HG02943 (cell line): ENCODE measurements around the gene MOV10L1.

ENCODE experiments used
- ATAC-seq: cut with Tn5 transposase; IDR thresholded peaks from one replicate; pipeline ENCODE4 v1.9.1; 2021; ENCODE audit warnings: mild to moderate bottlenecking, low read depth, moderate library complexity; ENCODE audit not compliant: unreplicated experiment

The MOV10L1 gene

DNA sequence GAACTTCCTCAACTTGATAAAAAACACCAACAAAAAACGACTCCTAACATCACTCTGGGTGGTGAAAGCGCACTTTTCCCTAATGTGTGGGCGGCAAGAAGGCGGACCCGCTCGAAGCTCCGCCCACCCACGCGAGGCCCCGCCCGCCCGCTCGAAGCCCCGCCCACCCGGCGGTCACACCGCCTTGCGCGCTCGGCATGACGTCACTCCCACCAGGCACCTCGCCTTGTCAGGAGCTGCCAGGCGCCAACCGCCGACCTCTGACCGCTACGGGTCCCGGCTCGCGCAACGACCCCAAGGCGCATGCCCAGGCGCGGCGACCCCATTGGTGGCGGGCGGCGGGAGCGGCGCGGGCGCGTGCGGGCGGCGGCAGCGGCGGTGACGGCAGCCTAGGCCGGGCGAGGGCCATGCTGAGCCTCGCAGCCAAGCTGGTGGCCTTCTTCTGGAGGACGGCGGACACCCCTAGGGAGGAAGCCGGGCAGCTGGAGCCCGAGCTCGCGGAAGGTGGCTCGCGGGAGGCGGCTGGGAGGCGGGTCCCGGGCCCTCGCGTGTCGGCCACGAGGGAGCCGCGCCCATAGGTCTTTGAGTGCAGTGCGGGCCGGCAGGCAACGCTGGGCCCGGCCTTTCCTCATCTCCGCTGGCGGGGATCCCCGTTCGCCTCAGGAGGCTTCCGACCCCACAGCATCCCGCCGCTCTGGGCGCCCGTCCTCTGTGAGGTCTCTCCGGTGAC, at the start of gene MOV10L1:
MOV10L1 (plus strand) TSS at position 325 of the 730 bp plus-strand sequence; CDS start at position 408, 83 bp downstream.
- no peak for ATAC-seq

- no peak for ATAC-seq
Observed at GRCh38 chr22:50040717-50041116, 49.1 kb upstream of the MOV10L1 start.

DNA sequence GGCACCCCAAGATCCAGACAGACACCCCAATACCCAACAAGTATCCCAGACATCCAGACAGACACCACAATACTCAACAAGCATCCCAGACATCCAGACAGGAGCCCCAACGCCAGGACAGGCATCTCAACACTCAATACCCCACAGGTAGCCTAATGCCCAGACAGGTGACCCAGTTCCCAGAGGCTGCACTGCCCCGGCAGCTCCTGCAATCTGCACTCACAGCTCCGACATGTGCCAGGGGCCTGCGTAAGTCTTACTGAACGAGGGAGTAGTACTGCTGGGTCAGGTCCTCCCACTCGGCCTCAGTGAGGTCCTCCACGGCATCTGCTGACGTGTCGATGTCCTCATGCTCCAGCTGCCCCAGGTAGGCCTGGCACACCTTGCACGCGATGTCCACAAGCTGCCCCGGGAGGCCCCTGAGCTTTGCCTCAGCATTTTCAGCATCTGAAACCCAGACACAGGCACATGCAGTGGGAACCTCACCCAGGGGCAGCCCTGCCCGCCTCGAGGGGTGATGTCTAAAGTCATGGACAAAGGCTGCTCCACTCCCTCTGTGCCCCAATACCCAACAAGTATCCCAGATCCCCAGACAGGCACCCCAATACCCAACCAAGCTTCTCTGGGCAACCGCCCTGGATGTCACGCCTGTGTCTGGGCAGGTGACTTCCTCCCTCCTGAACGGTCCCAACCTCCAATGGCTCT, 48.3 kb upstream of the MOV10L1 start:
- no peak for ATAC-seq

DNA sequence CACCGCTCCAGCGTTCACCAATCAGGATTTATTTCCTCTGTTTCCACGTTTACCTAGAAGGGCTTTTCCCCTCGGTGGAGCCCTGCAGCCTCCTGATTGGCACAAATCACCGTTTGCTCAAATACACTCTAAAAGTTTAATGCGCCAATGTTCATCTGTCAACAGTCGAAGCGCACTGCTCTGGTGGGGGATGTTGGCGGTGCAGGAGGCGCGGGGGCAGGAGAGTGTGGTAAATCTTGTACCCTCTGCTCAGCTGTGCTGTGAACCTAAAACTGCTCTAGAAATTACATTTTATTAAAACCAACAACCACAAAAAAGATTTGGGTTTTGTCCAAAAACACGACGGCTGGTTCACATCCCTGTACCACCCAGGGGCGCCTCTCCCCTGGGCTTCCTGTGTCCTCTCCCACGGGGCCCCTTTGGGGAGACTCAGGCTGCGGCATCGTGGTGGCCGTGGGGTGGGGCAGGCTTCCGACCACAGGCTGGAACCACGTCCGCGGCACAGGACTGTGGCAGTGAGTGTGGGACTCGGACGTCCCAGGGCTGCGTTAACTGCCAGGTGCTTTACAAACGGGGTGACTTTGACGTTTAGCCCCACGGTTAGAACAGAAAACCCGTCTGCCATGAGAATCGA, 45.2 kb upstream of the MOV10L1 start:
- ATAC-seq = no peak

DNA sequence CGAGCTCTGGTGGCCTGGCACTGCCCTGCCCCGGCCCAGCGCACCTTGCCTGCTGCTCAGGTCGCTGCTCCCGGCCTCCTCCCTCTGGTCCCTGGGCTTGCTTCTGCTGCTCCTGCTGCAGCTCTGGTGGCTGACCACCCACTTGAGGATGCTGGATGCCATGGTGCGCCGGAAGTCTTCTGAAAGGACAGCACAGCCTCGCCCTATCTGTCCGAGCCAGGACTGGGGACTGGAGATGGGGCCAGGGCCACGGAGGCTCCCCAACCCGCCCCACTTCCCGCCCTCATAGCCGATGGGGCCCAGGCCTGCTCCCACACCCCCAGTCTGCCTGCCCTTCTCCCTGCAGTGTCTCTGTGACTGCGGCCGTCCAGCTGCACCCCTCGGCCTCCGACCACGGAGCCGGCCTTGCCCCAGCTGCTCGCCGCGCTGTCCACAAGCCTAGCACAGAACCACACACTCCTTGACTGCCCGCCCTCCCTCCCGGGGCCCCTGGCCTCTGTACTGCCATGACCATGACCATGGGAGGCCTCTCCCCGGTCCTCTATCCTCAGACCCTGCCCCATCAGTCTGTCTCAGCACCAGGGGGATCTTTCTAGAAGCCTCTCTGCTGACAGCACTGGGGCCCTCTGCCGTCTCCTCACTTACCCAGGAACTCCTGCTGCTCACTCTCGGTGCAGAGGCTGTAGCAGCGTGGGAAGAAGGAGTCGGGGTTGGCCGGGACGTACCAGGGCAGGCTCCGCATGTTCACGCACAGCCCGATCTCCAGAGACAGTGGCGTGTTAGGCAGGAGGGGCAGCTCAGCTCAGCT, 44.4 kb upstream of the MOV10L1 start:
- ATAC-seq = no peak

DNA sequence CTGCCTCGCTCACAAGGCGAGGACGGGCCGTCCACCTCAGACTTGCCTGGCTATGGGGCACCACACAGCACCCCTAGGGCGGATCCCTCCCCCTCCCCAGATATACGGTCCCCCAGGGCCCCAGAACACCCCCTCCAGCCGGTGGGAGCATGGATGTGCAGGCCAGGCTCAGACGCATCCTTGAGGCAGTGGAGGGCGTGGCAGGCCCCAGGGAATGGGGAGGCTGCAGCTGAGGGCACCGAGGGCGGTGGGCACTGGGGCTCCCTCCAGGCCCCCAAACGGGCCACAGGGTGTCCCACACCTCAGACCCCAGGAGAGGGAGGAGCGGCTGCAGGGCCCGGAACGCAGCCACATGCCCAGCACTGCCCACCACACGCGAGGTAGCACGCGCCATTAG, 43.8 kb upstream of the MOV10L1 start:
- no peak for ATAC-seq

DNA sequence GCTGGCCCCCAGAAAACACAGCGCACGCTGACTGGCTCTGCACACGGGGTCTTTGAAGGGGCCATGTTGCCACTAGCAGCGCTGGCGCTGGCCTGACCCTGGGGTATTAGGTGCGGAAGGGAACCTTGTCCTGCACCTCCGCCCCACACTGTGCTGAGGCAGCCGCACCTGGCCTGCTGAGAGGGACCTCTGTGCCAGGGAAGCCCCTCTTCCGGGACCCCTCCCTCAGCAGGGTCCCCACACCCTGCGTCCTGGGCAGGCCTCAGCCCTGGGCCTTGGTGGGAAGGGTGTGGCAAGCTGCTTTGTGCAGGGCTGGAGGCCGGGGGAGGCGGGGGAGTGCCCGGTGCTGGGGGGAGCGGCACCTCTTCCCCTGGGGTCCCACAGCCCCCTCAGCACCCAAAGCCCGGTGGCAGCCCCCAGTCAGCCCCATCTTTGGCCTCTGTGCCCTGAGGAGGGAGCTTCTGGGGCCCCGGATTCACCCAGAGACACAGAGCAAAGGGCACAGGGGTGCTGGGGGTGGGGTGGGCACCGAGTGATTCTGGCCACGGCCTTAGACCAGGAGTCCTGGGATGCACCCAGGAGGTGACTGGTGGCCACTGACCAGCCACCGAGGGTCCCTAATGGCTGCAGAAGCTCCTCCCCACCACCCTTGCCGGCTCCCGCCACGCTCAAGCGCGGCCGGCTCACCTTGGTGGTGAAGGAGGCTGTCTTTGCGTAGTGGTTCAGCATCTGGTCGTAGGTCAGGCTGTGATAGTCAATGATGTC, 43.1 kb upstream of the MOV10L1 start:
- no peak for ATAC-seq

GRCh38 chr22:50047346-50047745, 42.5 kb upstream of the MOV10L1 start:
- ATAC-seq = no peak

DNA sequence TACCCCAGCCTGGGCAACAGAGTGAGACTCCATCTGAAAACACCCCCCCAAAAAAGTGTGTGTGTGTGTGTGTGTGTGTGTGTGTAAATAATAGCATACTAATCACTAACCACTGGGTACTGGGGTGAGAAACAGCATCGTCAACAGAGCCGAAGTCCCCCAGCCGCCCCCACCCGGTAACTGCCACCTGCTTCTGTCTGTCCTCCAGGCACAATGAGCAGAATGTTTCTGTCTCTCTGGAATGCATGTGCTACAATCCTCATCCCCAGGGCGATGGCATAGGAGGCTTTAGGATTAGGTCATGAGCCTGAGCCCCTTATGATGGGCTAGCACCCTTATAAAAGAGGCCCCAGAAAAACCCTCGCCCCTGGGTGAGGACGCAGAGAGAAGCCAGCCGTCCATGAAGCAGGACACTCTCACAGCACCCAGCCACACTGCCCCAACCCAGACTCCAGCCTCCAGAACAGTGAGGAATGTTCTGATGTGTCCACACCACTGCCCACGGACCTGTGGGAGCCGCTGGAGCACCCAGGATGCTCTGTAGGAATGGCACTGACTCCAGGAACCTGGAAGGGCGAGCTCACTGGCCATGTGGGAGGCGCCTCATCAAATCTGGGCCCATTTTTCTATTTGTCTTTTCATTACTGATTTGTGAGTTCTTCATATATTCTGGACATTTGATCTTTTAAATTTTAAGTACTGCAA, 41.6 kb upstream of the MOV10L1 start:
- ATAC-seq = no peak

DNA sequence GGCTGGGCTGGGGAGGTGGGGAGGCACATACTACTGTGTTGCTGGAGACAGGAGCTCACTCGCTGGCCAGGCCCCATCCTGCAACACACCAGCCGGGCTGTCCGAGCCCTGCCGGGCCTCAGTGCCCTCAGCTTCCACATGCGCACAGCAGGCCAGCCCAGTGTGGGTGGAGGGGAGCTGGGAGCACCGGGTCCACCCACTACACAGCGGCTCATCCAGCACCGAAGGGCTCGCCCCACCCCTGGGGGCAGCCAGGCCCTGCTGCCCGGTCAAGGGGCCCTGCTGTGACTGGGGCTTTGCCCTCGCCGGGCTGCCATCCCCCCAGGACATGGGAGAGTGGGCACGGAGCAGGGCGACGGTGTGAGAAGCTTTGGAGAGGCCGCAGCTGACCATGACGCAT, 41.0 kb upstream of the MOV10L1 start:
- ATAC-seq = no peak

- ATAC-seq = no peak
Observed at GRCh38 chr22:50049299-50050195, 40.3 kb upstream of the MOV10L1 start.

DNA sequence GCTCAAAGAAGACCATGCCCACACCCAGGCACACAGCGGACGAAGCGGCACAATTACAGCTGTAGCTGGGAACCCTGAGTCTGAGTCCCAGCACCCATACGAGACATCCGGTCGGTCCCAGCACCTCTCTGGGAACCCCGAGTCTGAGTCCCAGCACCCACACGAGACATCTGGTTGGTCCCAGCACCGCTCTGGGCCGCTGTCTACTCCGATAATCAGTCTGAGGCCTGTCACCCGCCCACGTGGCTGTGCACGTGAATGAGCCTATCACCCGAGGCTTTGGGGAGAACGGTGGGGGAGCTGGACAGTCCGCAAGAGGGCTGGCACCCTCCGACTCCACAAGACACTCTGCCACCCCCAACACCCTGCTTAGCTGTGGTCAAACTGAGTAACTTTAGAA, 37.9 kb upstream of the MOV10L1 start:
- ATAC-seq = no peak

GRCh38 chr22:50053861-50054260, 35.9 kb upstream of the MOV10L1 start:
- no peak for ATAC-seq

GRCh38 chr22:50056214-50056972, 33.4 kb upstream of the MOV10L1 start:
- ATAC-seq = no peak

DNA sequence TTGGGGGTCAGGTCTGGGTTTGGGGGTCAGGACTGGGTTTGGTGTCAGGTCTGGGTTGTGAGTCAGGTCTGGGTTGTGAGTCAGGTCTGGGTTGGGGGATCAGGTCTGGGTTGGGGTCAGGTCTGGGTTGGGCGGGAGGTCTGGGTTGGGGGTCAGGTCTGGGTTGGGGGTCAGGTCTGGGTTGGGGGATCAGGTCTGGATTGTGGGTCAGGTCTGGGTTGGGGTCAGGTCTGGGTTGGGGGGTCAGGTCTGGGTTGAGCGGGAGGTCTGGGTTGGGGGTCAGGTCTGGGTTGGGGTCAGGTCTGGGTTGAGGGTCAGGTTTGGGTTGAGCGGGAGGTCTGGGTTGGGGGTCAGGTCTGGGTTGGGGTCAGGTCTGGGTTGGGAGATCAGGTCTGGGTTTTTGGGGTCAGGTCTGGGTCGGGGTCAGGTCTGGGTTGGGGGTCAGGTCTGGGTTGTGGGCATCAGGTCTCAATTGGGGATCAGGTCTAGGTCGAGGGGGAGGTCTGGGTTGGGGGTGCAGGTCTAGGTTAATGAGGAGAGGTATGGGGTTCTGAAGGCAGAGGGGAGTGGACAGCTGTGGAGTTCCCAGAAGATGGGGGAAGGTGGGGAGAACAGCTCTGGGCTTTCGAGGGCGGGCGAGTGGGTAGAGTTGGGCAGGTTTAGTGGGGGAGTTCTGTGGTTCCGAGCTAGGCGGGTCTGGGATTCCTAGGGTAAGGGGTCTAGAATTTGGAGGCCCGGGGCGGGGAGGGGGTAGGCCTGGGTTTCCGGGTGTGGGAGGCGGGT, 32.3 kb upstream of the MOV10L1 start:
- ATAC-seq = no peak

- ATAC-seq = no peak
Observed at GRCh38 chr22:50058061-50058905, 31.5 kb upstream of the MOV10L1 start, which contains the start of gene TTLL8. Gene TTLL8 (minus strand): TSS chr22:50058298.
